Hepatic stellate cell (primary cell): ENCODE data around the gene HOXC9.

Experiments used
- DNase-seq: peaks from one replicate; pipeline ENCODE4 v3.0.0; 2011; ENCODE audit warnings: low spot score

The HOXC9 gene

GRCh38 chr12:54015018-54015931 is 15.3 kb downstream of the HOXC9 start:
- DNase-seq: no peak

GRCh38 chr12:54016051-54016450 is 16.1 kb downstream of the HOXC9 start:
- no peak for DNase-seq

GRCh38 chr12:54016478-54016964 is 16.6 kb downstream of the HOXC9 start:
- DNase-seq: no peak

DNA sequence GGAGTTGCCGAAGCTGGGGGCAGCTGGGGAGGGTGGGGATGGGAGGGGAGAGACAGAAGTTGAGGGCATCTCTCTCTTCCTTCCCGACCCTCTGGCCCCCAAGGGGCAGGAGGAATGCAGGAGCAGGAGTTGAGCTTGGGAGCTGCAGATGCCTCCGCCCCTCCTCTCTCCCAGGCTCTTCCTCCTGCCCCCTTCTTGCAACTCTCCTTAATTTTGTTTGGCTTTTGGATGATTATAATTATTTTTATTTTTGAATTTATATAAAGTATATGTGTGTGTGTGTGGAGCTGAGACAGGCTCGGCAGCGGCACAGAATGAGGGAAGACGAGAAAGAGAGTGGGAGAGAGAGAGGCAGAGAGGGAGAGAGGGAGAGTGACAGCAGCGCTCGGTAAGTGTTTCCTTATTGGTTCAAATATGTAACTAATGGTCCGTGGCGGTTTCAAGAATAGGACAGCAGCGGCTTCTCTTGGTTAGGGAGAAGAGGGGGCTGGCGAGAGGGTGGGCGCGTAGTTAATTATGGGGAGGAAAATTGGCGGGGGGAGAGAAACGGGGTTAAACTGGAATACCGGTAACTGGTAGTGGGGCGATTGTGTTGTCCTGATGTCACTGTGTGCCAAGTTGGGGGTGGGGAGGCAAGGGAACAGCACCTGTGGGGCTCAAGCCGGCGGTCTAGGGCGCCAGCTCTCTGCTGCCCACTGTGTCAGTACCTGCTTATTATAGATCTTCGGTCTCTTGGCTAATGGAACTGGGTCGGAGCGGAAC is 17.2 kb downstream of the HOXC9 start:
- no peak for DNase-seq

DNA sequence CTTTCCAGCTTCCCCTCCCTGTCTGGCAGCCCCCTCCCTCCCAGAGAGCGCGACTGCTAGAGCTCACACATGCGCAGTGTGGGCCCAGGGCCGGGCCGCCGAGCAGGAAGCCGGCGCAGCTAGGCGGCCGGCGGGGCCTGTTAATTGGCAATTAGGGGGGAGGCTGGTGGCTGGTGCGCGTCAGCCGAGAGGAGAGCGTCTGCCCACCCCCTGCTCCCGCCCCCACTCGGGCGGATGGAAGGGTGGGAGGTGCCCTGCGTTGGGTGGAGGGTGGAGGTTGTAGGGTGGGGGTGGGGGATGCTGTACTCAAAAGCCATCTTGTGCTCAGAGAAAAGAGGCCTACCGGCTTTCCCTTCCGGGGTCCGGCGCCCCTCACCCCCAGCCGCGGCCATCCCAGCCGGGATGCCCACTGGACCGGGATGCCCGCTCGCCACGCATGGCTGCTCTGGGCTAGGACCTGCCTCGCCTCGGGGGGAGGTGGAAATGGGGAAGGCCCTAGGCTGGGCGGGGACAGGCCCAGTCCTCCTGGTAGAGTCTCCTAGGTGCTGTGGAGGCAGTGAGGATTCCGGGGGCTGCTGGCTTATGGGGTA is 18.0 kb downstream of the HOXC9 start:
- DNase-seq: peak; percentile 59

DNA sequence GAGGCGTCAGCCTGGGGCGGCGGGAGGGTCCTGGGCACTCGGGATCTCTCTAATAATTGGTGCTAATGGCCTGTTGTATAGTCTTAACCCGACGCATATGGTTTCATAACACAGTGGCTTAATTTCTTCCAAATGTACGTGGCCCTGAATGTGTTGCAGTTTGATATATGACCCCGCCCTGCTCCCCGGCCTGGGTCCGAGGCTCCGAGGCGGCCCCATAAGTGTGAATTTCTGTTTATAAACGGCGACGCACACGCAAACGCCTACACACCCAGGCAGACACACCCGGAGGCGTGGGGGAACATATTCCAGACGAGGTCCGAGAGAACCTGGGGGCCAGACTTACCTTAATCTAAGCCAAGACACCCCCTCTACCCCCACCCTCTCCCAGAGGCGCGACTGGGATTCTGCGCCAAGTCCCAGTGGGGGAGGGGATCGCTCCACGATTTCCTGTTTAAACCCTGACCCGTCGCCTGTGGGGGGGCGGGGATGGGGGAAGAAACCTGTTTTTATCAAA is 18.6 kb downstream of the HOXC9 start:
- no peak for DNase-seq

DNA sequence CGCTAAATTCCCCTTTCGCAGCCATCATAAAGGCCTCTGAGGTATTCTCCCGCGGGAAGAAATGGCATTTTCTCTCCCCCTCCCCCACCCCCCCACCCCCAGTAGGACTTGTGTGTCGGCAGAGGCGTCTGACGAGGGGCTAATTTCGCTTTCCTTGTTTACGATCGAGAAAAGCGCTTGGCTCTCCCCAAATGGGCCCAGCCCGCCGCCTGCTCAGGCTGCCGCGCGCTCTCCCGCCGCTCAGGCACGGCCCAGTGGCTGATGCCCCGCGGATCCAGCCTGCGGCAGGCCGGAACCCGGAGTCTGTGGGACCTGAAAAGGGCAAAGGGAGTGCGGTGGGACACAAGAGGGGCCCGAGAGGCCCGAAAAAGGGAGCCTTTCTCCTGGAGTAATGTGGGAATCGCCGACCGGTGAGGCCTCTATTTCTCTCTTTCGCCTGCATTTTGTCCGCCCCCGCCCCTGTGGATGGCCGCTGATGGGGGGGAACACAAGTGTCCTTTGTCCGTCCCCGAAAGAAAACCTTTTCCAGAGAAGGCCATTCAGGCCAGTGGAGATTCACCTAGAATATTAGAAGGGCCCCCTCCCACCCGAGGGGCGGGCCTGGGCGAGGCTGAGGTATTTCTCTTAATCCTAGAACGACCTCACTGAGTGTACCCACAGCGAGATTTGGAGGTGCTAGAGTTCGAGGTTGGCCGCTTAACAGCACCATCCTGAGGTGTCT is 19.3 kb downstream of the HOXC9 start:
- no peak for DNase-seq

- DNase-seq: no peak
Observed at GRCh38 chr12:54019924-54020590, 20.1 kb downstream of the HOXC9 start.

DNA sequence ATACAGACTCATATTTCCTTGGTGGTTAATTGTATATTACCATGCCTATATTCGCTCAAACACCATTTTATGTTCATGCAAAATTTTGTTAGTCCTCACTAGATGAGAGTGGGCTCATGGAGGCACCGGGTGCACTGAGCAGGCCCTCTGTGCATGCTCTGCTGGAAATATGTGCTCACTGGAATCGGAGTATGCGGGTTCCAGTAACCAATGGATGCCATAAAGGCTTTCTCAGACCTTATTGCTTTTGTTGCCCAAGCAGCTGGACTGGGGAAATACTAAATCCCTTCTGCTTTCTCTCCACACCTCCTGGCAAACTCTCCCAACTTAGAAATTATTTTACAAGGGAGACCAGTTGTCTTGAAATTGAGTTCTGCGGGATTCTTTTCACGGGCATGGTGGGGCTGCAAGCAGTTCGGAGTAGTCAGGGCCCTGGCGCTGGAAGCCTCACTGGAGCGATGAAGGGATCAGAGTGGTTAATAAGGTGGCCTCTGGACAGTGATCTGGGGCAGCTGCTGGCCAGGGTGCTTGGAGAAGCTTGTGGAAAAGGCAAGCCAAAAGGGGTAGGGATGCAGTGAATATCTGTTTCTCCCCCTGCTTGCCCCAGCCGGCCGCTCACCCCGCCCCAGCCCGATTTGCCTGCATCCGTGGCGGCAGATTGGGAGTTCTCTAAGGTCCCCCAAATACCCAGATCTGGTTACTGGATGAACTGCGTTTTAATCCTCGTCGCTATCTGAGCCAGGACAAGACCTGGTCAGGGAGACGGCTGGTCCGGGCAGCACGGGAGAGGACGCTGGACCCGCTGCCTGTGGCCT is 20.8 kb downstream of the HOXC9 start:
- DNase-seq: no peak

- no peak for DNase-seq
Observed at GRCh38 chr12:54021432-54022013, 21.6 kb downstream of the HOXC9 start.

- no peak for DNase-seq
Observed at GRCh38 chr12:54022960-54023884, 23.3 kb downstream of the HOXC9 start.

DNA sequence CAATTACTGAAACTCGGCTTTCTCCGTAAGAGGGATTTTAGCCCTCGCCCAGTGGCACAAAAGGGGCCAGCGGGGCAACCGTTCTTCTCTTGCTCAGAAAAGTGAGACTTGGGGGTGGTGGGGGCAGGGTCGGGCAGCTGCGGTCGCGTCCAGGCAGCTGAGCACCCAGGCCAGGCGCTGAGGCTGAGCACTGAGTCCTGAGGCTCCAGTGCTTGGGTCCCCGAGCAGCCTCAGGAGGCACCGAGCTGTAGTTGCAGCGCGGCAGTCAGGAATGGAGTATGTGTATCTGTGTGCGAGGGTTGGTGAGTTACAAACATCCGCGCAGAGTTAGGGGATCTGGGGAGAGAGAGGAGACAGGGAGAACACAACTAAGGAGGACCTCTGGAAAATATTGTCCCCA is 24.2 kb downstream of the HOXC9 start:
- DNase-seq: no peak

GRCh38 chr12:54024581-54025305 is 24.8 kb downstream of the HOXC9 start:
- no peak for DNase-seq

- no peak for DNase-seq
Observed at GRCh38 chr12:54025499-54026405, 25.8 kb downstream of the HOXC9 start.

GRCh38 chr12:54026640-54027441 is 26.9 kb downstream of the HOXC9 start:
- DNase-seq: no peak

DNA sequence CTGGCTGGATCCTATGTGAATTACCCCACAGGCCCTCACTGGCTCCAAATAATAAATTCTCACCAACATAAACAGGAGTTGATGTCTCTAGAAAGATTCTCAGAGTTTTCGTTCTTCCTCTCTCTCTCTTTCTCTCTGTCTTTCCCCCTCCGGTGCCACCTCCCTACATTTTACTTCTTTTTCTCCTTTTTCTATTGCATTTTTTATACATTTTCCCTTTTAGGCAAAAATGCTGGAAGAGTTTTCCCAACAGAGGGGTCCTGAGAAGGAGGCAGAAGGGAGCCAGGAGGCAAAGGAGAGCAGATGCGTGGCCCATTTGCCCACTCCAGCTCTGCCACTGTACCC is 27.5 kb downstream of the HOXC9 start:
- DNase-seq: no peak
